Karpas-422 (cell line): Measurements from ENCODE around the gene KCND3. TPM values are rescaled to one million over a fixed set of nuclear protein-coding genes. Genes with fewer than 3 reads are reported as not detected.

Experiments used
- DNase-seq: peaks from one replicate; pipeline ENCODE4 v3.0.0-alpha.2; 2015
- H2AFZ ChIP-seq: fragments of 200-600 bp; sonication (generic); 2 replicates; pipeline ENCODE4 v1.6.1; 2014; ENCODE audit warnings: antibody characterized with exemption, low read length, mixed read lengths
- H3K27ac ChIP-seq: fragments of 200-600 bp; sonication (generic); 2 replicates; pipeline ENCODE4 v1.5.1; 2014; ENCODE audit warnings: mild to moderate bottlenecking, low read length, moderate library complexity
- H3K27me3 ChIP-seq: fragments of 200-600 bp; sonication (generic); 2 replicates; pipeline ENCODE4 v1.6.1; 2014; ENCODE audit warnings: low read length, mixed read lengths
- H3K36me3 ChIP-seq: fragments of 200-600 bp; sonication (generic); 2 replicates; pipeline ENCODE4 v1.6.1; 2014; ENCODE audit warnings: low read length, mixed read lengths; ENCODE audit not compliant: insufficient read depth
- H3K4me1 ChIP-seq: fragments of 200-600 bp; sonication (generic); 2 replicates; pipeline ENCODE4 v1.6.1; 2014; ENCODE audit warnings: mild to moderate bottlenecking, low read length, mixed read lengths
- H3K4me2 ChIP-seq: fragments of 200-600 bp; sonication (generic); 2 replicates; pipeline ENCODE4 v1.6.1; 2014; ENCODE audit warnings: low read length, low read depth, mild to moderate bottlenecking; ENCODE audit not compliant: poor library complexity, severe bottlenecking
- H3K4me3 ChIP-seq: fragments of 200-600 bp; sonication (generic); 2 replicates; pipeline ENCODE4 v1.5.1; 2014; ENCODE audit warnings: mild to moderate bottlenecking, antibody characterized with exemption, low read length, mixed read lengths
- H3K79me2 ChIP-seq: fragments of 200-600 bp; sonication (generic); 2 replicates; pipeline ENCODE4 v1.6.1; 2014; ENCODE audit warnings: mild to moderate bottlenecking, low read length, mixed read lengths
- H3K9ac ChIP-seq: fragments of 200-600 bp; sonication (generic); 2 replicates; pipeline ENCODE4 v1.6.0; 2014; ENCODE audit warnings: low read length
- H3K9me2 ChIP-seq: fragments of 200-600 bp; sonication (generic), shearing (Covaris generic); replicated peaks from 2 replicates; pipeline ENCODE4 v1.6.0; 2014; ENCODE audit warnings: mild to moderate bottlenecking, low read length, moderate library complexity; ENCODE audit not compliant: insufficient read depth
- H3K9me3 ChIP-seq: fragments of 300-700, 200-600 bp; sonication (generic); 2 replicates; pipeline ENCODE4 v1.6.1; 2014; ENCODE audit warnings: low read length, mixed read lengths
- H4K20me1 ChIP-seq: fragments of 200-600 bp; sonication (generic); 2 replicates; pipeline ENCODE4 v1.6.1; 2014; ENCODE audit warnings: mild to moderate bottlenecking, antibody characterized with exemption, low read length, low read depth; ENCODE audit not compliant: insufficient read depth
- total RNA-seq: library from RNA; depleted of rRNA; stranded (reverse); fragments of >200 nt; shearing (Covaris generic); gene quantifications from 2 replicates; pipeline ENCODE4 v1.2.3, GENCODE V29; 2014; ENCODE audit warnings: low replicate concordance

Gene KCND3
- total RNA-seq, 1 experiment from 2014 or later: not detected

DNA sequence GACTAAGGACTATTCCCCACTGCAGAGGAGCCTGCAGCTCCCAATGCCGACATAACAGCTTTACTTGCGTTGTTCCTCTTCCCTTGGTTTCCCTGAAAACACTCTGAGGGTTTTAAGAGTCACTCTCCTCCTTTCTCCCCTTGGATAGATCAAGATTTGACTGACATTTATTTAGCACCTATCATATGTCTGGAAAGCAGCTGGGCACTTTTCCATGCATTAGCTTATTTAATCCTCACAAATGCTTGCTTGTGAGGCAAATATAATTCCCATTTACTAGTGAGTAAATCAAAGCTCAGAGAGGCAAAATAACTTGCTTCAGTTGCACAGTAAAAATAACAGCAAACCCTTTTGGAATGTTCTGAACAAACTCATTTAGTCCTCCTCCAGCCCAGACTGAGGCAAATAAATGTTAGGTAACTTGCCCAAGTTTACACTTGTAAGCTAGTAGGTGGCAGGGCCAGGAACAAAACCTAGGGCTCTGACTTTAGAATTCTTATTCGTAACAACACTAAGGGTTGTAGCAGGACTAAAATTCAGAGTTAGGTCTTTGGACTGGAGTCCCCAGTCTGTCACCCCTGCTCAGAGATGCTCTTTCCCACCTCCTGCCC is 81.4 kb downstream of the KCND3 start:
- Histone ChIP-seq H3K9ac (no peak overlapping the region), H3K4me1 (peaks cover 9% of the 10 kb centered on the region), H3K4me2 (no peak overlapping the region), H3K27me3 (no peaks in the 10 kb centered on the region), H3K4me3 (no peak overlapping the region), H3K27ac (no peak overlapping the region), H2AFZ (no peak overlapping the region), H3K79me2 (no peaks in the 10 kb centered on the region), H3K36me3 (no peaks in the 10 kb centered on the region), H4K20me1 (no peaks in the 10 kb centered on the region; the same call in 1 of the 2 replicates), H3K9me2 (no peaks in the 10 kb centered on the region), H3K9me3 (no peaks in the 10 kb centered on the region)
- DNase-seq: no peak

- no peak overlapping the region for H3K27ac ChIP-seq
- DNase-seq: no peak
- no peak overlapping the region for H2AFZ ChIP-seq
- no peaks in the 10 kb centered on the region for H3K9me2 ChIP-seq
- no peaks in the 10 kb centered on the region for H3K27me3 ChIP-seq
- peaks cover 9% of the 10 kb centered on the region for H3K4me1 ChIP-seq
- no peak overlapping the region for H3K4me3 ChIP-seq
- no peaks in the 10 kb centered on the region for H3K36me3 ChIP-seq
- no peak overlapping the region for H3K9ac ChIP-seq
- H3K9me3 ChIP-seq: no peaks in the 10 kb centered on the region
- no peaks in the 10 kb centered on the region; the same call in 1 of the 2 replicates for H4K20me1 ChIP-seq
- no peak overlapping the region for H3K4me2 ChIP-seq
- no peaks in the 10 kb centered on the region for H3K79me2 ChIP-seq
These were observed 82.1 kb downstream of the KCND3 start for GRCh38 chr1:111907321-111907720.

- no peak overlapping the region for H3K9ac ChIP-seq
- H3K36me3 ChIP-seq: no peaks in the 10 kb centered on the region
- H3K9me2 ChIP-seq: no peaks in the 10 kb centered on the region
These were observed 82.7 kb downstream of the KCND3 start for GRCh38 chr1:111906816-111907215.

DNA sequence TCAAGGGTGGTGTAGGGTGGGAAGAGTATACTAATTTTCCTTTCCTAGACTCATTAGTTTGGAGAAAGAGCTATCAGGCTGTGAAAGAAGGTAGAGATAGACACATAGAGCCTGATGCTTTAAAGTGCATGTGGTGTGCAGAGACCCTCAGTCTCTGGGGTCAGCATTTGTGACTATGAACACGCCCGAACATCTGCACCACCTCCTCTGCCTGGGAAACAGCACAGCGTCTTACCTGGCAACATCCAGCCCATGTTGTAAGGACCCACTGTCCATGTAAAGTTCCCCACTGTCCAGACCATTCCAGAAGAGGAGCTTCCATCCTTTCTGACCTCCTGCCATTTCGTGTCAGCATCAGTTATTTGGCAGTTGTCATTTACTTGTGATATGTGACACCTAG is 83.4 kb downstream of the KCND3 start:
- no peaks in the 10 kb centered on the region for H3K79me2 ChIP-seq

More at GRCh38 chr1:111906816-111907215, 82.7 kb downstream of the KCND3 start:
- Histone ChIP-seq H3K9me3 (no peaks in the 10 kb centered on the region), H2AFZ (no peak overlapping the region), H3K4me3 (no peak overlapping the region), H4K20me1 (no peaks in the 10 kb centered on the region; the same call in 1 of the 2 replicates), H3K27me3 (no peaks in the 10 kb centered on the region), H3K79me2 (no peaks in the 10 kb centered on the region), H3K4me1 (peaks cover 9% of the 10 kb centered on the region), H3K27ac (no peak overlapping the region), H3K4me2 (no peak overlapping the region)
- DNase-seq: no peak

DNA sequence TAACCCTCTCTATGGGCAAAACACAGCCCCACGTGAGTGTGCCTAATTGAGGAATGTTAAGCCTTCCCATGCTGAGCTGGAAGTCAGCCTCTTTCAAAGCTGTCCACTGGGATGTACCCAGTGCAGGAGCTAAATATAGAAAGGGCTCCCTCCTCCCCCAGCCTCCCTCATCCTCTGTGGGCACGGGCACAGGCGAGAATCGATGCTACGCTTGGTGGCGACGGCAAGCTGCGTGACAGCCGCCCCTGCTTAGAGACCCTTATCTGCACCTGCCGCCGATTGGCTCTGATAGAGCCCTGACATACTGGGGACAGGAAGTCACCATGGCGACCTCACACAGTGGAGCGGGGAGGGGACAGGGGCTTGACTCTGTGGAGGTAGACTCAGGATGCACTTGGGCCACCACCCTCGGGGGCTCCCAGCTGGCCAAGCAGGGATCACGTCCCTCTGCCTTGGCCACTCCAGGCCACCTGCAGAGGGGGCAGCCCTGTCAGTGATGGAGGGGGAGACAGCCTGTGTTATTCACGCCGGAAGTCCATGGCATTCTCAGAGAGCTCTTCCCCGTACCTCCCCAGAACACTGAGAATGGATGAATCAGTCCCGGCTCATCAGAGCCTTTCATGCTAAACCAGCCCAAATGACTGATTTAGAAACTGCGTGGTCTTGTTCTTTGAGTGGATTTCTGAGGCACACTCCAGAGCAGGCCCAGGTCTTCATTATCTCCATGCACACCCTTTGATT is 84.8 kb downstream of the KCND3 start:
- no peak for DNase-seq
- Histone ChIP-seq H3K27ac (no peak overlapping the region), H3K79me2 (no peaks in the 10 kb centered on the region), H4K20me1 (no peaks in the 10 kb centered on the region; the same call in 1 of the 2 replicates), H2AFZ (no peak overlapping the region), H3K4me1 (no peaks in the 10 kb centered on the region), H3K9me2 (no peaks in the 10 kb centered on the region), H3K4me2 (no peak overlapping the region), H3K27me3 (no peaks in the 10 kb centered on the region), H3K36me3 (no peaks in the 10 kb centered on the region), H3K4me3 (no peak overlapping the region), H3K9ac (no peak overlapping the region), H3K9me3 (no peaks in the 10 kb centered on the region)

More for the DNA sequence above, 83.4 kb downstream of the KCND3 start:
- H3K9ac ChIP-seq: no peak overlapping the region
- no peak overlapping the region for H3K27ac ChIP-seq
- no peaks in the 10 kb centered on the region for H3K9me2 ChIP-seq
- no peak overlapping the region for H3K4me2 ChIP-seq
- H3K36me3 ChIP-seq: no peaks in the 10 kb centered on the region
- no peaks in the 10 kb centered on the region for H3K27me3 ChIP-seq
- H3K9me3 ChIP-seq: no peaks in the 10 kb centered on the region
- no peak overlapping the region for H2AFZ ChIP-seq
- peaks cover 6% of the 10 kb centered on the region for H3K4me1 ChIP-seq
- H4K20me1 ChIP-seq: no peaks in the 10 kb centered on the region; the same call in 1 of the 2 replicates
- H3K4me3 ChIP-seq: no peak overlapping the region
- no peak for DNase-seq

DNA sequence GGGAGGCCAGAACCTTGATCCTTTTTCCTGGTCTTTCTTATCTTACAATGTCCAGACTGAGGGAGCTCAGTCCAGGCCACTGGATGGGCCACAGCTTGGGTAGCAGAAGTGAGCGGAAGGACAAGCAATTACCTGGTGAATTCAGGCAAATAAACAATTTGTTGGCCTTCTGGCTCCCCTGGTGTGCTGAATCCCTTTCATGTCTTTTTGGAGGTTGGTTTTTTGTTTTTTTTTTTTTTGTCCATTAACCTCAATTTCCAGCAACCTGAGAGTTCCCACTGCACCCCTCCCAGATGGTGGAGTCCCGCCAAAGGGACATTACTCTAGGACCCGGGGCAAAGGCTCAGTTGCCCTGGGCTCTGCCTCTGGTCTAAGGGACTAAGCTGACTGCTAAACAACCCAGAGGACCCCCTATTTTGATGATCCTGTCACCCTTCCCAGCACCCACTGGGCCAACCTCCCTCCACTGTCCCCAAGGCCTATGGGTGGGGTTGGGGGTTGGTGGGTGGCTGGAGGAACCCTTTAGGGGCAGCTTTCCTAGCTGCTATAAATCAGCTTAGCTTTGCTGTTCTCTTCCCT is 85.5 kb downstream of the KCND3 start:
- Histone ChIP-seq H4K20me1 (no peaks in the 10 kb centered on the region; the same call in 1 of the 2 replicates), H3K27me3 (no peaks in the 10 kb centered on the region), H3K4me3 (no peak overlapping the region), H3K9me3 (no peaks in the 10 kb centered on the region), H3K9me2 (no peaks in the 10 kb centered on the region), H3K4me1 (no peaks in the 10 kb centered on the region), H3K79me2 (no peaks in the 10 kb centered on the region), H2AFZ (no peak overlapping the region), H3K27ac (no peak overlapping the region), H3K9ac (no peak overlapping the region), H3K36me3 (no peaks in the 10 kb centered on the region), H3K4me2 (no peak overlapping the region)
- no peak for DNase-seq

- no peaks in the 10 kb centered on the region; the same call in 1 of the 2 replicates for H4K20me1 ChIP-seq
- H3K27me3 ChIP-seq: no peaks in the 10 kb centered on the region
- H3K9me2 ChIP-seq: no peaks in the 10 kb centered on the region
- no peak overlapping the region for H3K9ac ChIP-seq
- H3K79me2 ChIP-seq: no peaks in the 10 kb centered on the region
- no peak overlapping the region for H3K4me3 ChIP-seq
- no peak for DNase-seq
- H3K4me1 ChIP-seq: no peaks in the 10 kb centered on the region
- H3K9me3 ChIP-seq: no peaks in the 10 kb centered on the region
- no peak overlapping the region for H3K4me2 ChIP-seq
- no peaks in the 10 kb centered on the region for H3K36me3 ChIP-seq
- H2AFZ ChIP-seq: no peak overlapping the region
- H3K27ac ChIP-seq: no peak overlapping the region
These were observed 86.2 kb downstream of the KCND3 start for GRCh38 chr1:111903148-111903870.

DNA sequence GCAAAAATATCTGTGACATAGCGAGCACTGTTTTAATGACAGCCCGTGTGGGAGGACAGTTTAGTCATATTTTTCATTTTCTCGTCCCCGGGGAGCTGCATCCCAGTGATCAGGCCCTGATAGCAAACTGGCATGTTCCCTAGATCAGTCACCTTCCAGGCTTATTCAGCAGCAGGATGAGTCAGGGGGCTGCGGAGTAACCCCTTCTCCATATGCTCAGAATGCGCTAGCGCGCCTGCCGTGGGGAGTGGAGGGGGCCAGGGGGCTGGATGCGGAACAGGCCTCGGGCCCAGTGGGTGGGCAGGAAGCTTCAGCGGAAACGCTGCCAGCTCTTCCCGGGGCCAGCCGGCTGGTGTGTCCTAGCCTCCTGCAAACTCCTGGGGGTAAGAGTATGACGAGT is 94.0 kb downstream of the KCND3 start:
- H3K9me3 ChIP-seq: no peaks in the 10 kb centered on the region
- no peaks in the 10 kb centered on the region for H3K27me3 ChIP-seq
- H3K79me2 ChIP-seq: no peaks in the 10 kb centered on the region
- H3K4me3 ChIP-seq: no peak overlapping the region
- H3K36me3 ChIP-seq: no peaks in the 10 kb centered on the region
- no peak for DNase-seq
- H3K27ac ChIP-seq: no peak overlapping the region
- H3K4me1 ChIP-seq: no peaks in the 10 kb centered on the region
- H3K4me2 ChIP-seq: no peak overlapping the region
- no peaks in the 10 kb centered on the region for H3K9me2 ChIP-seq
- H3K9ac ChIP-seq: no peak overlapping the region
- H4K20me1 ChIP-seq: no peaks in the 10 kb centered on the region
- H2AFZ ChIP-seq: no peak overlapping the region
